OCI-M1 (cell line): ENCODE results near the gene DDX49.
"Not testable (repeated sequence)": the region's sequence is repeated elsewhere in the genome, so short reads cannot be mapped to it uniquely, and the experiment has no call there.

Experiments
- DNase-seq: peaks from one replicate; lab custom pipeline; 2025; lab: John Stamatoyannopoulos, UW

DDX49 gene

DNA sequence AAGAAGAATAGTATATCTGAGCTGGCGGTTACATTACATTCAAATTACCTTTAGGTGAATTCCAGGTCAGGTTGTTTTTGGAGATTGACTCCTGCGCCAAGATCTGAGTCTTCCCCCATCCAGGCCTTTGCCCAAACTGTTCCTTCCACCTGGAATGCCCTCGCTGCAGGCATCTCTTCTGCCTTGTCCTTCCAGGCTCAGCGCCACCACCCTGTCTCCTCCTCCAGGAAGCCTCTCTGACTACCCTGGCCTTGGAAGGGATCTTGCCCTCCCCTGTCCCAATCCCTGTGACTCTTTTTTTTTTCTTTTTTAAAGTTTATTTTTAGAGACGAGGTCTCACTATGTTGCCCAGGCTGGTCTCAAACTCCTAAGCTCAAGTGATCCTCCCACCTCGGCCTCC lies 23.2 kb downstream of the DDX49 start:
- no peak for DNase-seq

DNA sequence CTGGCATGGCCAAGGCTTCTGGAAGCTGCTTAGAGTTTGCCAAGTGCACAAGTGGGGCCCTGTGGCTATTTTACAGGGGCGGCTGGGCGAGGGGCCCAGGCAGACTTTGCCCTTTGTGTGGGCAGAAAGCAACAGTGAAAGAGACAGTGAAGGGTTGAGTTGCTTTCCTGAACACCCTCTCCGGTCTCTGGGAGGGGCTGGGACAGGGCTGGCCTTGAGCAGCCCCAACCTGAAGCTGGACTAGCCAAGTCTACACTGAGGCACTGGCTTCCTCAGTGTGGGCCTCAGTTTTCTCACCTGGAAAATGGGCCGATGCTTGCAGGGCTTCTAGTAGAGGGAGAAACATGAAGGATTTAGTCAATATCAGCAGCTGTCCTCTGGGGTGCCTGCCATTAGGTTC lies 23.9 kb downstream of the DDX49 start:
- DNase-seq, result no peak

DNA sequence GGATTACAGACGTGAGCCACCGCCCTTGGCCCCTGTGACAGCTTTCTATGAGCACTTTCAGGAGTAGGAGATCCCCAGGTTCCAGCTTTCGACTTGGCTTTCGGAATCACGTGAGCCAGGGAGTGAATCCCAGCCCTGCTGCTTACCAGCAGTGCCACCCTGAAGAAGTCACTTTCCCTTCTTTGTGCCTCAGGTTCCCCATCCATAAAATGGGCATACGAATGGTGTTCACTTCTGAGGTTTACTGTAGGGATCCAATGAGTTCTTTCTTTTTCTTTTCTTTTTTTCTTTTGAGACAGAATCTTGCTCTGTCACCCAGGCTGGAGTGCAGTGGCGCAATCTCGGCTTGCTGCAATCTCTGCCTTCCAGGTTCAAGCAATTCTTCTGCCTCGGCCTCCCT lies 25.8 kb downstream of the DDX49 start:
- no peak for DNase-seq

DNA sequence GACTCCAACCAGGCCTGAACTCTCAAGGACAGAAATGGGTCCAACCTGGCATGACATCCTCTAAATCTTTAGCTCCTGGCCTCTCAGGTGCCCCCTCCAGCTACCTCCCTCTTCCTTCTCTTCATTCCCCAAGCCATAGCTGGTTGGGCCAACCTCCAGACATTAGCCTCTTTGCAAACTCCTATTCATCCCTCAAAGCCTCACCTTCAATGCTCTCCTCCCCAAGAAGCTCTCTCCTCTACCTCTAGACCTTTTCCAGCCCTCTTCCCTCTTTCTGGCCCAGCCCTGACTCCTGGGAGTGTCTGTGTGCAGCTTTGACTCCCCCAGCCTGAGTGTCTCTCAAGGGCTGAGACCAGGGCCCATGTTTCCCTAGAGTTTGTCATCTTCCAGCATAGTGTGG lies 26.8 kb downstream of the DDX49 start:
- DNase-seq, result no peak

DNA sequence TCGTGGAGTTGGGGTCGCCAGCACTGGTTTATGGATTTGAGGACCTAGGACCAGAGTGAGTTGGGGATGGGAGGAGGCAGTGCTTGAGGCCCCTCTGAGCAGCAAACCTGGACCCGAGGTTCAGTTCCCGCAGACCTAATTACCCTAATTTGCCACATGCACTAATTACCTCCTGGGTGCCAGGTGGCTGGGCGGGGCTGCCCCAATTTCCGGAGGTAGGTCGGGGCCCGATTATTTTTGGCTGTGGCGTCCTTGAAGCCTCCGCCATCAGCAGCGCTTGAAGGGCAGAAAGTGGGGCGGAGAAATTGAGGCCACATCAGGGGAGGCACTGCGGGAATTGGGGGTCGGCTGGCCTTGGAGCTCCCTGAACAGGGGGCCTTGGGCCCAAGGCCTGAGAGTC lies 27.4 kb downstream of the DDX49 start:
- DNase-seq, result no peak

DNA sequence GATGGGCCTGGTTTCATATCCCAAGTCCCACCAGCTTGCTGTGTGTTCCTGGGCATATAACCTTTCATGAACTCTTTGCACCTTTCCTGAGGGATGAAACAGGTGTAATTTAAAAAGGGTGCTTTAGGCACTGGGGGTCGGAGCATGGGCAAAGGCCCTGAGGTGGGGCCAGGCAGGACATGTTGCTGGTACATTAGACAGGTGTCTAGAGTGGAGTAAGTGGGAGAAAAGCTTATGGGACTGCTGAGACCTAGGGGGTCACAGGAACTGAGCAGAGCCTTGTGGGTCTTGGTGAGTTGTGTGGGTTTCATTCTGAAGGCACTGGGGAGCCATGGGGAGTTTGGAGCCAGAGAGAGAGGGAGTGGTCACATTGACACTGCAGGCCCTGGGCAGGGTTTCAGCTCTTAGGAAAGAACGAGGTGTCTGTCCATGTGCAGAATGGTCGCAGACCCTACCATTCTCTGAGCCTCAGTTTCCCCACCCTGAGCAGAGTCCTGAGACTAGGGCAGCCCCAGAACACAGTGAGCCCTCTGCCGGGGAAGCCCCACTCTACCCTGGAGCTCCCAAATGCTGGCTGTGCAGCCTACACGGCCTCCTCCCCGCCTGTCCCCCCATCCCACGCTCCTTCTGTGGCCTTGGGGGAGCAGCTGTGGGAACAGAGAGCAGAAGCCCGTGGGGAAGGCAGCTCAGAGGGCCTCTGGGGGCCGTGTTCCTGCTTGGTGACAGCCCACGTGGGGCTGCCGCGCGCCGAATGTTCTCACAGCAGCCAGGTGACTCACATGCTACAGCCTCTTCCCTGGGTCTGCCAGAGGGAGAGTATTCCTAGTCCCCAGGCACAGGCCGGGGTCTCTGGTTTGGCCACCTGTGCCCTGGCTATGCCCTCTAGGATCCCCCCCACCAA lies 28.8 kb downstream of the DDX49 start:
- no peak for DNase-seq

DNA sequence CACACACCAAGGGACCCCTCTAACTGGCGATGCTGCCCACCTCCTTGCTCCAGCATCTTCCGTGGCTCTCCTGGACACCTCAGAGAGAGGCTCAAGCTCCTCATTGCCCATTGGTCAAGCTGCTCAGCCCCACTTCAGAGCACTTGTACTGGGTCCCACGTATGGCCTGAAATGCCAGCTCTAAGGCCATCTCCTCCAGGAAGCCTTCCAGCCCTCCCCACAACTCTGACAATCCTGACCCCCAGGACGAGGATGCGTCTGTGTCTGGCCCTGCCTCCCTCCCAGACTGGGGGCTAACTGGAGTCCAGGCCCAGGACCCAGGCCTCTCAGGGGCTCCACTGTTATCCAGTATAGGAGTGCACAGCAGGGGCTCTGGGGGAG lies 29.5 kb downstream of the DDX49 start:
- no peak for DNase-seq

DNA sequence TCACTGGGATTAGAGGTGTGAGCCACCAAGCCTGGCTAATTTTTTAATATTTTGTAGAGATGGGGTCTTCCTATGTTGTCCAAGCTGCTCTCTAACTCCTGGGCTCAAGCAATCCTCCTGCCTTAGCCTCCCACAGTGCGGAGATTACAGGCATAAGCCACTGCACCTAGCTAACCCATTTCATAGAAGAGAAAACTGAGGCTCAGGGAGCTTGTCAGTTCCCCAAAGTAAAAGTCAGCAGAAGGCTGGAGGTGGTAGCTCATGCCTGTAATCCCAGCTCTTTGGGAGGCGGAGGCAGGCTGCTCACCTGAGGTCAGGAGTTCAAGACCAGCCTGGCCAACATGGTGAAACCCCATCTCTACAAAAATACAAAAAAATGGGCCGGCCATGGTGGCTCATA lies 30.3 kb downstream of the DDX49 start:
- no peak for DNase-seq

DNA sequence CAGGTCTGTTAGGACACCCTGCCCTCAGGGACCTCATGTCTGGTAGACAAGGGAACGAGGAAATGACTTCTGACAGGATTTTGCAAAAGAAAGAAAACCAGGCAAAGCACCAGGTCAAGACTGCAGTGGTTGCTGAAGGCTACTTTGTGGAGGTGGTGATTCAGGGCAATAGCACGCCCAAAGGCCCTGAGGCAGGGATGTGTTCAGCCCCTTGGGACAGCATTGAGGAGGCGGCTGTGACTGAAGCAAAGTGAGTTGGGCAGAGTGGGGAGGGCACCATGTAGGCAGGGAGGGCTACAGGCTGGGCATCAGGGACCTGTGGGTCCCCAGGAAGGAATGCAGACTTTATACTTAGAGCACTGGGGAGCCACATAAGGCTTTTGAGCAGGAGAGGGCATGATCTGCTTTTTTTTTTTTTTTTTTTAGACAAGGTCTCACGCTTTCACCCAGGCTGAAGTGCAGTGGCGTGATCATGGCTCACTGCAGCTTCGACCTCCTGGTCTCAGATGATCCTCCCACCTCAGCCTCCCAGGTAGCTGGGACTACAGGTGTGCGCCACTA lies 32.3 kb downstream of the DDX49 start:
- no peak for DNase-seq

DNA sequence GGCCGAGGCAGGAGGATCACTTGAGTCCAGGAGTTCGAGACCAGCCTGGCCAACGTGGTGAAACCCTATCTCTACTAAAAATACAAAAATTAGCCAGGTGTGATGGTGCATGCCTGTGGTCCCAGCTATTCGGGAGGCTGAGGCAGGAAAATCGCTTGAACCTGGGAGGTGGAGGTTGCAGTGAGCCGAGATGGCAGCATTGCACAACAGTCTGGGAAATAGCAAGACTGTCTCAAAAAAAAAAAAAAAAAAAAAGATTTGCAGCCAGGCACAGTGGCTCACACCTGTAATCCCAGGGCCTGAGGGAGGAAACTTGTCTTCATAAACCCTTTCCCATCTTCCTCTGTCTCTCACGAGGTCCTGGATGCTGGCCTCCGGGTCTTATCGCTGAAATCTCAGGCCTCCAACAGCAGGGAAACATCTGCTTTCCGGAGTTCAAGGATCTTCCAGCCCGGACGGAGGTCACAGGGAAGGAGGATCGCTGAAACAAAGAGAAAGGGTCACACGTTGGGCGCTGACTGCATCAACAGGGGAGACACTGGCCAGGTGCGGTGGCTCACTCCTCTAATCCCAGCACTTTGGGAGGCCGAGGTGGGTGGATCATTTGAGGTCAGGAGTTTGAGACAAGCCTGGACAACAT lies 33.0 kb downstream of the DDX49 start:
- not testable (repeated sequence) for DNase-seq

DNA sequence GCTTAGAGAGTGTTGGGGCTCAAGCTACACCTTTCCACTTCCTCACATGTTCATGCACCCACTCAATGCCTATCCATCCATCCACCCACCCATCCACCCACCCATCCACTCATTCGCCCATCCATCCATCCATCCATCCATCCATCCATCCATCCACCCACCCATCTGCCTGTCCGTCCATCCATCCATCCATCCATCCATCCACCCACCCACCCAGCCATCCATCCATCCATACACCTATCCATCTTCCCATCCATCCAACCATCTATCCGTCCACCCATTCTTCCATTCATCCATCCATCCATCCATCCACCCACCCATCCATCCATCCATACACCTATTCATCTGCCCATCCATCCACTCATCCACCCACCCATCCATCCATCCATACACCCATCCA lies 34.6 kb downstream of the DDX49 start:
- DNase-seq, result no peak

DNA sequence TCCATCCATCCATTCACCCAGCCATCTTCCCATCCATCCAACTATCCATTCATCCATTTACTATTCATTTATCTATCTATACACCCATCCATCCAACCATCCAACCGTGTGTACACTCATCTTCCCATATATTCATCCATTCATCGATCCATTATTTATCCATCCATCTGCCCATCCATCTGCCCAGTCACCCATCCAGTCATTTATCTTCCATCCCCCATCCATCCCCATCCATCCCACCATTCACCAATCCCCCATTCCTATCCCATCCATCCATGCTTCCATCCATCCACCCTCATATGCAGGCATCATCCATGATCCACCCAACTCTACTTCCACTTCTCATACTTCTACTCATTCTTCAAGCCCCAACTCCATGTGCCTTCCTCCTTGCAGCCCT lies 35.5 kb downstream of the DDX49 start:
- no peak for DNase-seq

DNA sequence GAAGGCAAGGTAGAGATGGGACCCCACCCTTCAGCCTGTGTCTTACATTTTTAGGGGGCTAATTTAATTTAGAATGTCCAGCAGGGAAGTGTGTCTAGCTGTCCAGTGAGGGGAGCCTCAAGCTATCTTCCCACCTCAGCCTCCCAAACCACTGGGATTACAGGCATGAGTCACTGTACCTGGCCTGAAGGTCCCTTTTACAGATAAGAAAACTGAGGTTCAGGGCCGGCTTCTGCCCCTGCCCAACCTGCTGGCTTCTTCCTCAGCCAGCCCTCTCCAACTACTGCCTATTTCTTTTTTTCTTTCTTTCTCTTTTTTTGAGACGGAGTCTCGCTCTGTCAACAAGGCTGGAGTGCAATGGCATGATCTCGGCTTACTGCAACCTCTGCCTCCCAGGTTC lies 40.9 kb downstream of the DDX49 start:
- DNase-seq, result no peak

DNA sequence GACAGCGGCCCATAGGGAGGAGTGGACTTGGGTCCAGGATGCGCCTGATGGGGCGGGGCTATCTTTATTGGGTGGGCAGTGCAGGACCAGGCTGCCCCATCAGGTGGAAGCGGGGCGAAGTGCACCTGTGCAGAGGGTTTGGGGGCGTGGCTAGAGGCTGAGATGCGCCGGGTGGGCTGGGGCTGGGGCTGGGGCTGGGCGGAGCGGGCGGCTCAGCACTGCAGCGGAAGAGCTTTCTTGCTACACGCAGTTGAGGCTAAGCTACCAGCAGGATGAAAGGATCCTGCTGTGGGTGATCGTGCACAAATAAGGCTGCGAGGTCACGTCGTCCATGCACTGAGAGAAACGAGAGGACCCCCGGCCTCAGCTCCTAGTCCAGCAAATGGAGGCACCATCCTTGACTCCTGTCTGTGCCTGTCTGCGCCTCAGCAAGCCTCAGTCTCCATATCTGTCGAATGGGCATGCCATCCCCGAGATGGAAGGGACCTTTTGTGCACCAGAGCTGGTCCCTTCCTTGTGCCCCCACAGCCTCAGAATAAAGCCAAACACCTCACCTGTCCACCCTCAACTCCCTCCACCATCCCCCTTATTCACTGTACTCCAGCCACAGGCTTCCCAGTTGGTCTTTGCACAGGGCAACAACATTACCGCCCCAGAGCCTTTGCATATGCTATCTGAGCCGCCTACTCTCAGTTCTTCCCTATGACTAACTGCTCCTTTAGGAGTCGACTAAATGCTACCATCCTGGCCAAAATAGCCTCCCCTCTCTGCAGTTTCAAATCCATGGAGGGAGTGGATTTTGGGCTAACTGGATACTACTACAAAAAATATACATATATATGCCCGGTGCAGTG lies 42.5 kb downstream of the DDX49 start:
- no peak for DNase-seq

DNA sequence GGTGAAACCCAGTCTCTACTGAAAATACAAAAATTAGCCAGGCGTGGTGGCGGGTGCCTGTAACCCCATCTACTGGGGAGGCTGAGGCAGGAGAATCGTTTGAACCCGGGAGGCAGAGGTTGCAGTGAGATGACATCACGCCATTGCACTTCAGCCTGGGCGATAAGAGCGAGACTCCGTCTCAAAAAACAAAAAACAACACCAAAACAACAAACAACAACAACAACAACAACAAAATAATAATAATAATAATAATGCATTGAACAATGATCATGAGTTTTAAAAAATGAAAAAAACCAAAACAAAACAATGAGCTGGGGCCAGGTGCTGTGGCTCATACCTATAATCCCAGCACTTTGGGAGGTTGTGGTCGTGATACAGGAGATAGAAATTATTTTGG lies 44.6 kb downstream of the DDX49 start:
- no peak for DNase-seq

DNA sequence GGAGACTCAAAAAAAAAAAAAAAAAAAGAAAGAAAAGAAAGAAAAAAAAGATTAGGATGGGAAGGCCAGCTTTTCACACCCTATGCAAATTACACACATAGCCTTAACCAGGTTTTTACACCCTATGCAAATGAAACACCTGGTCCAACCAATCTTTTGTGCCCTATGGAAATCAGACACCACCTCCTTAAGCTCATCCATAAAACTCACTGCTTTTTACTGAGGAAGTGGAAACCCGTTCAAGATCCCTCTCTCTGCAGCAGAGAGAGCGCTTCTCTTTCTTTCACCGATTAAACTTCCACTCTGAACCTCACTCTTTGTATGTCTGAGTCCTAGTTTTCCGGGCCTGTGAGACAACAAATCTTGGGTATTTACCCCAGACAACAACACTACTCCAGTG lies 46.8 kb downstream of the DDX49 start:
- DNase-seq, result no peak

DNA sequence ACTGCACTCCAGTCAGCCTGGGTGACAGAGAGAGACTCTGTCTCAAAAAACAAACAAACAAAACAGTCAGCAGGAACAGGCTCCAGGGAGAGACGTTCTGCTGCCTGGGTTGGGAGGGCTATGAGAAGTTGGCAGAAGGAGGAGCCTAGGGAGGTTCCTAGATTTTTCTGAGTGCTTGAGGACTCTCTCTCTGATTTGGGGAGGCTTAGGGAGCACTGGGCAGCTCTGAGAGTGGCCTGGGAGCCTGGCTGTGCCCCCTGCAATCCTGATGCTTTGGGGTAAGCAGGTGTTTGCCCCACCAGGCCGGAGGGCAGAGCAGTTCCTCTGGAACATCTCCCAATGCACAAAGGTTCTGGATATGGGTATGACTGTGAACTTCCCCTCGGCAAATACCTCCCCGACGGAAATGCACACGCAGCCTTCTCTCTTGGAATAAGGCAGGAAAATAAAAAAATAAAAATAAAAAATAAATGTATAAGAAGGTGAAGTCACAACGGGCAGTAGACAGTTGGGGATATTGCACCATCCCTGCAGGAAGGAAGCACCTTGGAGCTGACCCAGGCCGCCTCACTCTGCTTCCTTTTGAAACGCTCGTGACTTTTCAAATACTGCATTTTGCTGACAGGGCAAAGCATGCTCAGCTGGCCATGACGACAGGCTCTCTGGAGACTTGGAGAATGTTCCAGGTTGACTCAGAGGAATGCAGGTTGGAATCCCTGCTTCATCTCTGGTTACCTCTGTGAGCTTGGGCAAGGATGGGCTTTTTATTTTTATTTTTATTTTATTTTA lies 48.0 kb downstream of the DDX49 start:
- DNase-seq, result no peak

DNA sequence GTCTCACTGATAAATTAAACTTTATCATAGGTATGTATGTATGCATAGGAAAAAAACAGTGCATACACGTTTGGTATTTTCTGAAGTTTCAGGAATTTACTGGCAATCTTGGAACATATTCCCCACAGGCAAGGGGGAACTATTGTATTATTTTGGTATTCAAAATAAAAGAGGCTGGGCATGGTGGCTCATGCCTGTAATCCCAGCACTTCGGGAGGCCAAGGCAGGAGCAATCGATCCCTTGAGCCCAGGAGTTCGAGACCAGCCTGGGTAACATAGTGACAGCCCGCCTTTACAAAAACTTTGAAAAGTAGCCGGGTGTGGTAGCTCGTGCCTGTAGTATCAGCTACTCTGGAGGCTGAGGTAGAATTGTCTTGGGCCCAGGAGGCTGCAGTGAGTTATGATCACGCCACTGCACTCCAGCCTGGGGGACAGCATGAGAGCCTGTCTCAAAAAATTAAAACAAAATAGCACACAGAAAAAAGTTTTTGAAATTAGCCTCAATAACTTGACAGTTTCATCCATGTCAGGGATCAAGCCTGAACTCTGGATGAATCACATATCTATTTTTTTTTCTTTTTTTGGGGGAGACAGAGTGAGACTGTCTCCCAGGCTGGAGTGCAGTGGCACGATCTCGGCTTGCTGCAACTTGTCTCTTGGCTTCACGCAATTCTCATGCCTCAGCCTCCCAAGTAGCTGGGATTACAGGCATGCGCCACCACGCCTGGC lies 50.6 kb downstream of the DDX49 start:
- DNase-seq, result peak; percentile 31

DNA sequence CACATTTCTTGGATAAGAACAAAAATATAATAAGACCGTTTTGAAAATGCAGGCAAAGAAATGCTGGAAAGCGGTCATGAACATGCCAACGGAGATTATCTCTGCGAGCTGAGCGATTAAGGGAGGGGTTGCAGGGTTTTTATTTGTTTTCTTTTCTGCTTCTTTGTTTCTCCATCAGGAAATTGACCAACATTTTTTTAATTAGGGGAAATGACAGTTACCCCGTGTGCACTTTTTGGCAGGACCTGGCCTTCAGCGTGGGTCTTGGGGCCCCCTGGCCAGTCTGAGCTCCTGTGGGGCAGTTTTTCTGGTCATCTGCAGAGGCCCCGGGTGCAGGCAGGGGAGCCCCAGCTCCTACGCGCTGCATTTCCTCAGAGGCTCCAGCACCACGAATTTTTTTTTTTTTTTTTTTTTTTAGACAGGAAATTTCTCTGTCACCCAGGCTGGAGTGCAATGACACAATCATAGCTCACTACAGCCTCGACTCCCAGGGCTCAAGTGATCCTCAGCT lies 52.8 kb downstream of the DDX49 start:
- no peak for DNase-seq

DNA sequence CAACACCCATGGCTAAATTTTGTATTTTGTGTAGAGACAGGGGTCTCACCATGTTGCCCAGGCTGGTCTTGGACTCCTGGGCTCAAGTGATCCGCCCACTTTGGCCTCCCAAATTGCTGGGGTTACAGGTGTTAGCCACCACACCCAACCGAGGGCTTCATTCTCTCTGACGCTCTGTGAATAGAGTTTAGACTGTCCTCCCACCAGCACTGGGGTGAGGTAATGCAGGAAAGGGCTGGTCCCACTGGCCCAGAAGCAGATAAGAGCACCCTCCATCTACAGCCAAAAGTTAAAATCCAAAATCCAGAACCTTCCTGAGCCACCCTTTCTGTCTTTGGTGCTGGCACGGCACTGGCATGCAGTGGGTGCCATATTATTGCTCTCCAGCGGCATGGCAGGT lies 53.3 kb downstream of the DDX49 start:
- no peak for DNase-seq

DNA sequence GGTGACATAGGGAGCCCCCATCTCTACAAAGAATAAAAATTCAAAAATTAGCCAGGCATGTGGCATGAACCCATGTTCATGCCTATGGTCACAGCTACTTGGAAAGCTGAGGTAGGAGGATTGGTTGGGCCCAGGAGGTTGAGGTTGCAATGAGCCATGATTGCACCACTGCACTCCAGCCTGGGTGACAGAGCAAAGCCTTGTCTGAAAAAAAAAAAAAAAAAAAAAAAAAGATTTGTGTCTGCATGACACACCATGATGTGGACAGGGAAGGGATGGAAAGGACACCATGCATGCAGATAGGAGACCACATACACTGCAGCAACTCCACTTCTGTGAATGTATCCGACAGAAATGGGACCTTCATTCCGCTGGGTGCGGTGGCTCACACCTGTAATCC lies 55.5 kb downstream of the DDX49 start:
- DNase-seq, result no peak
